CD4-positive, alpha-beta T cell (primary cell): Measurements from ENCODE around the gene RNF144A. TPM values are rescaled to one million over a fixed set of nuclear protein-coding genes. Genes with fewer than 3 reads are reported as not detected.

Source experiments
- ATAC-seq: fragments of 200-7000 bp; cut with Tn5 transposase; one replicate; pipeline ENCODE4 v1.10.0; 2022; ENCODE audit warnings: mild to moderate bottlenecking; ENCODE audit not compliant: poor library complexity
- CTCF ChIA-PET: fragments of 350-600 bp; sonication (Branson Sonifier 250); formaldehyde crosslinking; loops from one replicate; lab custom pipeline; 2021; ENCODE audit warnings: antibody characterized with exemption, inconsistent platforms; lab: Charles Lee
- POLR2A ChIA-PET: fragments of 350-600 bp; sonication (Branson Sonifier 250); formaldehyde crosslinking; loops from one replicate; lab custom pipeline; 2021; ENCODE audit warnings: antibody characterized with exemption, inconsistent platforms; lab: Charles Lee
- DNase-seq, 14 experiments: peaks; one replicate each; pipeline ENCODE4 v3.0.0-alpha.2; 2013 to 2020; ENCODE audit warnings: mixed read lengths in 2 of 14
- H3K27ac ChIP-seq, 2 donors: one replicate each; pipeline versions ENCODE4 v1.5.1 to v1.7.0; 2013; ENCODE audit warnings: low read length in 2 of 2, low read depth in 1 of 2, mild to moderate bottlenecking in 1 of 2
- H3K27me3 ChIP-seq, 2 experiments: 1 replicate in 1 of 2; 2 replicates in 1 of 2; pipeline versions ENCODE4 v1.6.1 to v1.7.0; 2013; ENCODE audit warnings: low read length in 2 of 2, control low read depth in 1 of 2, mild to moderate bottlenecking in 1 of 2, moderate library complexity in 1 of 2; ENCODE audit not compliant: insufficient read depth in 2 of 2, control insufficient read depth in 1 of 2
- H3K36me3 ChIP-seq: one replicate; pipeline ENCODE4 v1.6.1; 2013; ENCODE audit warnings: low read length, control low read depth; ENCODE audit not compliant: insufficient read depth
- H3K4me1 ChIP-seq: one replicate; pipeline ENCODE4 v1.6.1; 2013; ENCODE audit warnings: low read length, control low read depth; ENCODE audit not compliant: insufficient read depth
- H3K4me3 ChIP-seq: one replicate; pipeline ENCODE4 v1.5.1; 2013; ENCODE audit warnings: mild to moderate bottlenecking, low read length, moderate library complexity
- H3K9me3 ChIP-seq, 2 experiments: 1 replicate in 1 of 2; 2 replicates in 1 of 2; pipeline versions ENCODE4 v1.6.1 to v1.7.0; 2013; ENCODE audit warnings: low read length in 2 of 2, mild to moderate bottlenecking in 2 of 2, control low read depth in 1 of 2, moderate library complexity in 1 of 2; ENCODE audit not compliant: control insufficient read depth in 1 of 2, insufficient read depth in 1 of 2
- H3K27ac Mint-ChIP-seq: one replicate; pipeline ENCODE4 v1.8.0; 2020; ENCODE audit warnings: mixed read lengths
- H3K27me3 Mint-ChIP-seq: one replicate; pipeline ENCODE4 v1.8.0; 2021; ENCODE audit warnings: mixed read lengths
- H3K36me3 Mint-ChIP-seq: one replicate; pipeline ENCODE4 v1.8.0; 2021; ENCODE audit warnings: low read depth, mixed read lengths
- H3K4me1 Mint-ChIP-seq: one replicate; pipeline ENCODE4 v1.8.0; 2021; ENCODE audit warnings: low read depth, mixed read lengths
- H3K4me3 Mint-ChIP-seq: one replicate; pipeline ENCODE4 v1.8.0; 2020; ENCODE audit warnings: mild to moderate bottlenecking, mixed read lengths
- H3K9me3 Mint-ChIP-seq: one replicate; pipeline ENCODE4 v1.8.0; 2020; ENCODE audit warnings: mixed read lengths
- intact Hi-C, 2 experiments: fragments of 100-400 bp; cut with DNase I in 1 of 2; cut with micrococcal nuclease in 1 of 2; formaldehyde crosslinking; loops; one replicate each; pipeline versions ENCODE4 v1.15.1 to v1.9.0; 2023 to 2025; cut with DNase I, micrococcal nuclease
- total RNA-seq, 174 experiments: library from RNA in 2 of 174; stranded (reverse) in 2 of 174; gene quantifications; one replicate each; pipeline ENCODE4 v1.2.3 and lab custom pipeline; 2021 to 2026
- TF ChIP-seq, protein P1 (sequence below): fragments of 200-600 bp; IDR thresholded peaks from one replicate; pipeline ENCODE4 v1.8.0; 2022; ENCODE audit warnings: antibody characterized with exemption, mild to moderate bottlenecking

RNF144A gene
- total RNA-seq, 2 experiments from 2014 or later: 39.0 to 40.1 TPM

DNA sequence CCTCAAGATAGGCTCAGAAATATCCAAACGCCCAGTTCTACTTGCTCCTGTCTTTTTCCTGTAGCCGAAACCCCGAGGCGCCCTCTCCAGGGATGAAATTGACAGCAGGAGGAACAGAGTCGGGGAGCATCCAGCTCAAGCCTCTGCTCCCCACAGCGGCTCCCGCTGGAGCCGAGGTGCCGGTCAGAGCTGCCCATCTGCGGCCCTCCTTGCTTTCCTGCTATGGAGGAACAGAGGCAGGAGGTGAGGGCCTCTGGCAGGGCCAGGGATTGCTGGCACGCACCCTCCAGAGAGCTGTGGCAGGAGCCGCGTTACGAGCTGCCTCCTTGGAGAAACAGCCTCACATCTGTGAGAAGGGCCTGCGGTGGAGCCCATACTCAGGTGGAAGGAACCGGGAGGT, 172.1 kb downstream of the RNF144A start:
- H3K27me3 Mint-ChIP-seq: no peaks in the 10 kb centered on the region
- no peaks in the 10 kb centered on the region for H3K4me1 Mint-ChIP-seq
- no peaks in the 10 kb centered on the region for H3K4me1 ChIP-seq
- ChIA-PET CTCF (no interaction called here), POLR2A (no interaction called here)
- no peaks in the 10 kb centered on the region for H3K27me3 ChIP-seq
- intact Hi-C loops: no loop called here
- no peak overlapping the region for H3K4me3 Mint-ChIP-seq
- no peak overlapping the region for H3K4me3 ChIP-seq
- DNase-seq (no peak), ATAC-seq (no peak)
- no peaks in the 10 kb centered on the region for H3K36me3 ChIP-seq
- TF ChIP-seq, protein P1, sequence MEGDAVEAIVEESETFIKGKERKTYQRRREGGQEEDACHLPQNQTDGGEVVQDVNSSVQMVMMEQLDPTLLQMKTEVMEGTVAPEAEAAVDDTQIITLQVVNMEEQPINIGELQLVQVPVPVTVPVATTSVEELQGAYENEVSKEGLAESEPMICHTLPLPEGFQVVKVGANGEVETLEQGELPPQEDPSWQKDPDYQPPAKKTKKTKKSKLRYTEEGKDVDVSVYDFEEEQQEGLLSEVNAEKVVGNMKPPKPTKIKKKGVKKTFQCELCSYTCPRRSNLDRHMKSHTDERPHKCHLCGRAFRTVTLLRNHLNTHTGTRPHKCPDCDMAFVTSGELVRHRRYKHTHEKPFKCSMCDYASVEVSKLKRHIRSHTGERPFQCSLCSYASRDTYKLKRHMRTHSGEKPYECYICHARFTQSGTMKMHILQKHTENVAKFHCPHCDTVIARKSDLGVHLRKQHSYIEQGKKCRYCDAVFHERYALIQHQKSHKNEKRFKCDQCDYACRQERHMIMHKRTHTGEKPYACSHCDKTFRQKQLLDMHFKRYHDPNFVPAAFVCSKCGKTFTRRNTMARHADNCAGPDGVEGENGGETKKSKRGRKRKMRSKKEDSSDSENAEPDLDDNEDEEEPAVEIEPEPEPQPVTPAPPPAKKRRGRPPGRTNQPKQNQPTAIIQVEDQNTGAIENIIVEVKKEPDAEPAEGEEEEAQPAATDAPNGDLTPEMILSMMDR: no peak
- peaks cover 3% of the 10 kb centered on the region for H3K9me3 Mint-ChIP-seq
- H3K27ac Mint-ChIP-seq: no peak overlapping the region
- H3K9me3 ChIP-seq: peaks cover 0 to 2% of the 10 kb centered on the region in 2 experiments
- peaks cover under 1% of the 10 kb centered on the region for H3K36me3 Mint-ChIP-seq
- no peak overlapping the region for H3K27ac ChIP-seq

DNA sequence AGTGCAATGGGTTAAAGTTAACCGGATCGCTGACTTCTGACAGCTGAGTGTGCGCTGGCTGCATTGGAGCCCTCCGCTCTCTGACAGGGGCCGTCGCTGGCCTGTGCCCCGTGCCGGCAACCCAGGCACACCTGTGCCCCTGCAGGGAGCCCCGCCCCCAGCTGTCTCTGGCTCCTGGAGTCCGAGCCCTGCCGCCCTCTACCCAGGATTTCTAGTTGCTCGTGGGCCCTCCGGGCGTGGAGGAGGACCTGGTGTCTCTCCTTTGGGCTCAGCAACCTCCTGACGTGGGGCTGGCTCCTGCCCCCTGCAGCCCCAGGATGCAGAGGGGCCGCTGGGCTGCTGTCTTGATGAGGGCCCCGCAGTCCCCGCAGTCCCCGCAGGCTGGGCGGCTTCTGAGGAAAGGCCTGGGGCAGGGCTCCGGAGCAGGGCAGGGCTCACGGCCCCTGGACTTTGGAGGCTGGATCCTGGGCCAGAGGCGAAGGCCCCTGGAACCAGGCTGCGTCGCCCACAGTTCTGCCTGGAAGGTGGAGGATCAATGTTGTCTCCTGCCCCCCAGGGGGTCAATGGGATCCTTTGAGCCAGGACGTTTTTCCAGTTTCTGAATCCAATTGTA, 172.8 kb downstream of the RNF144A start:
- CTCF ChIA-PET: no interaction called here
- Histone ChIP-seq H3K36me3 (no peaks in the 10 kb centered on the region), H3K4me1 (no peaks in the 10 kb centered on the region), H3K9me3 (no peaks in the 10 kb centered on the region), H3K4me3 (no peak overlapping the region), H3K27ac (no peak overlapping the region), H3K27me3 (no peaks in the 10 kb centered on the region)
- no peaks in the 10 kb centered on the region for H3K27me3 Mint-ChIP-seq
- intact Hi-C loops: loop anchor here (5.0 to 10.0 kb wide), 2 partner anchors 48 to 335 kb away; no protein-coding TSS in a partner anchor
- ATAC-seq: no peak
- H3K9me3 Mint-ChIP-seq: no peaks in the 10 kb centered on the region
- POLR2A ChIA-PET: no interaction called here
- no peaks in the 10 kb centered on the region for H3K4me1 Mint-ChIP-seq
- TF ChIP-seq, protein P1: no peak
- H3K36me3 Mint-ChIP-seq: no peaks in the 10 kb centered on the region
- no peak overlapping the region for H3K4me3 Mint-ChIP-seq
- H3K27ac Mint-ChIP-seq: no peak overlapping the region
- no peak for DNase-seq

DNA sequence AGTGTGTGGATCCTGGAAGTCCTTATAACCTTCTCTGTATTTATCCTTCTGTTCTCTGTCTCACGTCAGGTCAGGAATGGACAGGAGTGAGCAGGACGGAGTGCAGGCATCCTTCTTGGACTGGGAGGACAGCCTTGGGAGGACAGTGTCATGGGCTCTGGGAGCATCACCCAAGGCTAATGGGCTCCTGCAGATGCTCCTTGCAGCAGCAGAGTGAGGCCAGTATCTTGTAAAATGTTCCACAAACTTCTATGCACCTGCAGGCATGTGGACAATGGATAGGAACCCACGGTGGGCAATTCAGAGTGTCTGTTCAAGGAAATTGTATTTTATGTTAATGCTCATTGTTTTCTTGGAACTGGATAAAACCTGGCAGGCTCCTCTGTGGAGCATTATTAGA, 176.2 kb downstream of the RNF144A start:
- Mint-ChIP-seq H3K27ac (no peak overlapping the region), H3K9me3 (no peaks in the 10 kb centered on the region), H3K36me3 (no peaks in the 10 kb centered on the region), H3K4me3 (no peak overlapping the region), H3K4me1 (peaks cover 7% of the 10 kb centered on the region), H3K27me3 (no peaks in the 10 kb centered on the region)
- DNase-seq: no peak
- Histone ChIP-seq H3K9me3 (no peaks in the 10 kb centered on the region), H3K36me3 (no peaks in the 10 kb centered on the region), H3K4me3 (no peak overlapping the region), H3K27ac (no peak overlapping the region), H3K4me1 (peaks cover 9% of the 10 kb centered on the region), H3K27me3 (no peaks in the 10 kb centered on the region)
- POLR2A ChIA-PET: no interaction called here
- CTCF ChIA-PET: no interaction called here
- ATAC-seq: no peak
- TF ChIP-seq, protein P1: no peak
- intact Hi-C loops: loop anchor here (5.0 to 10.0 kb wide), 2 partner anchors 51 to 331 kb away; no protein-coding TSS in a partner anchor

Other genes starting within 250 kb of the RNF144A start
- gene CMPK2, start 51.5 kb upstream of the RNF144A start, total RNA-seq: 1 to 10 TPM; 6.5 to 7.6 TPM
- gene RSAD2, start 39.6 kb upstream of the RNF144A start, total RNA-seq: 1 to 10 TPM; 3.9 to 4.6 TPM